OCI-LY3 (cell line): ENCODE measurements around the gene OGFR.

ENCODE experiments used
- CTCF ChIP-seq: fragments of 200-600, 300-600 bp; sonication (generic); IDR thresholded peaks from 2 replicates; pipeline ENCODE4 v1.5.1; 2014; ENCODE audit warnings: antibody characterized with exemption, low read length, low read depth
- EZH2phosphoT487 ChIP-seq: fragments of 200-600 bp; shearing (Covaris generic); IDR thresholded peaks from 2 replicates; pipeline ENCODE4 v1.6.1; 2018; ENCODE audit warnings: antibody characterized with exemption, mixed run types, low read depth

GRCh38 chr20:62816884-62817873, 12.5 kb downstream of the OGFR start, which contains the start of gene COL9A3:
- no peak for TF ChIP-seq CTCF
- TF ChIP-seq EZH2phosphoT487, result no peak
